Gastroesophageal sphincter (tissue), 4 donors: ENCODE results near the gene TTLL5. TPM values are rescaled to one million over a fixed set of nuclear protein-coding genes. Genes with fewer than 3 reads are reported as not detected.

ENCODE experiments used
- ATAC-seq: fragments of 150-250 bp; one replicate; pipeline ENCODE4 v1.9.1; 2016; ENCODE audit warnings: mild to moderate bottlenecking, moderate library complexity
- H3K27ac ChIP-seq, 4 donors: fragments of 200-600 bp; sonication (generic) in 3 of 4; 1 replicate in 3 of 4; 2 replicates in 1 of 4; pipeline ENCODE4 v1.5.1; 2016 to 2019
- H3K27me3 ChIP-seq: fragments of 200-600 bp; sonication (generic); one replicate; pipeline ENCODE4 v1.5.1; 2019
- H3K36me3 ChIP-seq, 2 donors: fragments of 200-600 bp; sonication (generic); one replicate each; pipeline ENCODE4 v1.5.1; 2019; ENCODE audit warnings: control low read depth in 1 of 2
- H3K4me1 ChIP-seq, 3 donors: fragments of 200-600 bp; sonication (generic); 1 replicate in 2 of 3; 2 replicates in 1 of 3; pipeline ENCODE4 v1.5.1; 2016 to 2019; ENCODE audit warnings: control low read depth in 2 of 3
- H3K4me3 ChIP-seq, 2 donors: fragments of 200-600 bp; sonication (generic); one replicate each; pipeline ENCODE4 v1.5.1; 2019; ENCODE audit warnings: mild to moderate bottlenecking in 1 of 2, moderate library complexity in 1 of 2
- H3K9me3 ChIP-seq, 3 donors: fragments of 200-600 bp; sonication (generic); one replicate each; pipeline ENCODE4 v1.5.1; 2017 to 2019; ENCODE audit warnings: control low read depth in 2 of 3
- EP300 ChIP-seq: sonication (generic); formaldehyde crosslinking; IDR thresholded peaks from one replicate; pipeline ENCODE4 v1.6.1; 2017; ENCODE audit warnings: antibody characterized with exemption, mild to moderate bottlenecking
- POLR2A ChIP-seq, 2 donors: fragments of 450-650 bp; IDR thresholded peaks; one replicate each; pipeline ENCODE4 v1.6.1; 2017; ENCODE audit warnings: antibody characterized with exemption in 2 of 2, mild to moderate bottlenecking in 2 of 2, moderate library complexity in 1 of 2
- POLR2AphosphoS5 ChIP-seq: sonication (generic); formaldehyde crosslinking; IDR thresholded peaks from one replicate; pipeline ENCODE4 v1.6.1; 2017; ENCODE audit warnings: antibody characterized with exemption
- WGBS, 2 donors: methylation state at CpG; one replicate each; pipeline ENCODE4 v1.1.5; 2018; ENCODE audit warnings: low coverage in 1 of 2; 5-methylcytosine and 5-hydroxymethylcytosine counted together
- total RNA-seq, 4 donors: library from RNA; depleted of rRNA; stranded (reverse); fragments of >200 nt; gene quantifications; one replicate each; pipeline ENCODE4 v1.1.0, GENCODE V29; 2016
- TF ChIP-seq, protein P1 (sequence below), 4 experiments: fragments of 200-600 bp in 2 of 4; fragments of 450-650 bp in 2 of 4; sonication (generic) in 1 of 4; IDR thresholded peaks; one replicate each; pipeline ENCODE4 v1.5.1; 2017 to 2019; ENCODE audit warnings: antibody characterized with exemption in 4 of 4, mild to moderate bottlenecking in 2 of 4, moderate library complexity in 2 of 4

The TTLL5 gene
- total RNA-seq, 4 donors from 2014 or later: 18.1 to 30.0 (median 22.1) TPM

DNA sequence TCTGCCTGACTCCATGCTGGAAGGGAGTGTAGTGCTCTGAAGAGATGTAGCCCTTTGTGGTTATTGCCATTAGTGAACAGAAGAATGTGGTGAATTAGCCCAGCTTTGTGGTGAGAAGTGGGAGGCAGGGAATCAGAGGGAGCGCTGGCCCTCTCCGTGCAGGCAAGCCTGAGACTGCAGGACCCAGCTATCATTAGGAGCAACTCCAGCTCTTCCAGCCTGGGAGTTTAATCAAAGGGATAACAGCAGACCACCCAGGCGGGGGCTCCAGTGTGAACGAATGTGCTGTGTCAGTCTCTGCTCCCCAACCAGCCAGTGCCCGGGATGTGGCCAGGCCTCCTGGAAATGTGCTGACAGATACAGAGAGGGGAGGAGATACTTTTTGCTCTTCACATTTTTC, 142.7 kb downstream of the TTLL5 start:
- H3K9me3 ChIP-seq: no peaks in the 10 kb centered on the region
- 58% methylated on average over 2 of the region's 5 CpGs; no CpG with 5 or more reads in 1 of the 2 donors for WGBS, 2 donors
- ATAC-seq: no peak

DNA sequence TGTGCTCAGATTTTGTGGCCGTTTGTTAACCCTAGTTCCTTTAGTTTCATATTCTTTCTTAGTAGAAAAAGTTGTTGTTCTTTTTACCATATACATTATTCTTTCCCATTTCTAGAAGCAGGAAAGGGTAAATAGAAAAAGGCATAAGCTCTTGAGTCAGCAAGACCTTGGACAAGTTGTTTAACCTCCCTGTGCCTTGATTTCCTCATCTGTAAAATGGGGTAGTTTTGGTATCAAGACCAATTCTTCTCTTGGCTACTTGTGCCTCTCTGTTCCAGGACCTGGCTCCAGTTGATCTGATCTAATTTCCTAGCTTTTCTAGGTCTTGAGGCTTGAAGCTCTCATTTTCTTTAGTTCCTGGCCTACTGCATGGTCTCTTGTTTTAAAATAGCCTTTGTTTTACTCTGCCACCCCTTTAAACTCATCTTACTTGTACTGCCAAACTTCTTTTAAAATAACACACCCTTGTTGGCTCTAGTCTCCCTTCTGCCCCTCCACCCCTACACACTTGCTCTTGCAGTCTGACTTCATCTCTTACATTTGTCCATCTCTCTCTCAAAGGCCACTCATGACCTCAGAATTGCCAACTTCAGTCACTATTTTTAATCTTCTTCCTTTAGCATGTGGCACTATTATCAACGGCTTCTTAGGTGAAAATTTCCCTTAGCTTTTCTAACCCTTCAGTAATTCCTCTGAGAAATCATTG, 143.7 kb downstream of the TTLL5 start:
- Histone ChIP-seq H3K4me1 (peaks cover 0 to 32% (median 0%) of the 10 kb centered on the region in 3 donors), H3K4me3 (no peak overlapping the region), H3K9me3 (no peaks in the 10 kb centered on the region), H3K27ac (peak overlapping the region in 3 of 4 donors; percentile 13 to 47 (median 44)), H3K27me3 (no peaks in the 10 kb centered on the region), H3K36me3 (peaks cover 0 to 5% of the 10 kb centered on the region in 2 donors)
- 46 to 67% methylated on average over 2 of the region's 2 CpGs for WGBS, 2 donors
- TF ChIP-seq EP300 (no peak), POLR2AphosphoS5 (no peak), POLR2A (IDR thresholded peaks at IDR 0.05) (no peak)
- TF ChIP-seq, protein P1, sequence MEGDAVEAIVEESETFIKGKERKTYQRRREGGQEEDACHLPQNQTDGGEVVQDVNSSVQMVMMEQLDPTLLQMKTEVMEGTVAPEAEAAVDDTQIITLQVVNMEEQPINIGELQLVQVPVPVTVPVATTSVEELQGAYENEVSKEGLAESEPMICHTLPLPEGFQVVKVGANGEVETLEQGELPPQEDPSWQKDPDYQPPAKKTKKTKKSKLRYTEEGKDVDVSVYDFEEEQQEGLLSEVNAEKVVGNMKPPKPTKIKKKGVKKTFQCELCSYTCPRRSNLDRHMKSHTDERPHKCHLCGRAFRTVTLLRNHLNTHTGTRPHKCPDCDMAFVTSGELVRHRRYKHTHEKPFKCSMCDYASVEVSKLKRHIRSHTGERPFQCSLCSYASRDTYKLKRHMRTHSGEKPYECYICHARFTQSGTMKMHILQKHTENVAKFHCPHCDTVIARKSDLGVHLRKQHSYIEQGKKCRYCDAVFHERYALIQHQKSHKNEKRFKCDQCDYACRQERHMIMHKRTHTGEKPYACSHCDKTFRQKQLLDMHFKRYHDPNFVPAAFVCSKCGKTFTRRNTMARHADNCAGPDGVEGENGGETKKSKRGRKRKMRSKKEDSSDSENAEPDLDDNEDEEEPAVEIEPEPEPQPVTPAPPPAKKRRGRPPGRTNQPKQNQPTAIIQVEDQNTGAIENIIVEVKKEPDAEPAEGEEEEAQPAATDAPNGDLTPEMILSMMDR (IDR thresholded peaks at IDR 0.05): no peak
- no peak for ATAC-seq

More for the DNA sequence above, 142.7 kb downstream of the TTLL5 start:
- no peak overlapping the region for H3K4me3 ChIP-seq
- peaks cover 0 to 5% of the 10 kb centered on the region in 2 donors for H3K36me3 ChIP-seq
- peak overlapping the region in 1 of 4 donors; percentile 47 for H3K27ac ChIP-seq
- TF ChIP-seq EP300: no peak
- TF ChIP-seq POLR2A (IDR thresholded peaks at IDR 0.05): no peak
- TF ChIP-seq, protein P1 (IDR thresholded peaks at IDR 0.05): no peak
- TF ChIP-seq POLR2AphosphoS5: no peak
- peaks cover 0 to 32% (median 0%) of the 10 kb centered on the region in 3 donors for H3K4me1 ChIP-seq
- no peaks in the 10 kb centered on the region for H3K27me3 ChIP-seq

DNA sequence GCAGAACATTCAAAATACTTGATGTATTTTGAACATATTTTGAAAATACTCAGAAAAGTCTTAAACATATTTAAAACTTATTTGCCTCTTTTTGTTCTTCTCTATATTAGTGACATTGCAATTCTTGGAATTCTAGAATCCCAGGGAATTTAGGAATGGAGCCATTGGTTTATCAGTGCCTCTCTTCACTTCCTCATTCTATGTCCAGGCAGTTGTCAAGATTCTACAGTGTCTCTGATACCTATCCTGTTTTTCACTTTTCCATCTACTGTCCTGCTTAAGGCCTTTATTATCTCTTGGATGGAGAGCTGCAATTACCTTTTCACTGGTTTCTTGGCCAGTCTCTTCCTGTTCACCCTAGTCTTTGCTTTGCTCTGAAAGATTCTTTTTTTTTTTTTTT, 144.6 kb downstream of the TTLL5 start:
- Histone ChIP-seq H3K9me3 (no peaks in the 10 kb centered on the region), H3K4me1 (peaks cover 0 to 32% (median 0%) of the 10 kb centered on the region in 3 donors), H3K27ac (peak overlapping the region in 2 of 4 donors; percentile 13 to 44), H3K36me3 (peaks cover 0 to 5% of the 10 kb centered on the region in 2 donors), H3K4me3 (no peak overlapping the region), H3K27me3 (no peaks in the 10 kb centered on the region)
- ATAC-seq: no peak
- TF ChIP-seq, protein P1 (IDR thresholded peaks at IDR 0.05): no peak
- TF ChIP-seq EP300 (no peak), POLR2AphosphoS5 (no peak), POLR2A (IDR thresholded peaks at IDR 0.05) (no peak)

DNA sequence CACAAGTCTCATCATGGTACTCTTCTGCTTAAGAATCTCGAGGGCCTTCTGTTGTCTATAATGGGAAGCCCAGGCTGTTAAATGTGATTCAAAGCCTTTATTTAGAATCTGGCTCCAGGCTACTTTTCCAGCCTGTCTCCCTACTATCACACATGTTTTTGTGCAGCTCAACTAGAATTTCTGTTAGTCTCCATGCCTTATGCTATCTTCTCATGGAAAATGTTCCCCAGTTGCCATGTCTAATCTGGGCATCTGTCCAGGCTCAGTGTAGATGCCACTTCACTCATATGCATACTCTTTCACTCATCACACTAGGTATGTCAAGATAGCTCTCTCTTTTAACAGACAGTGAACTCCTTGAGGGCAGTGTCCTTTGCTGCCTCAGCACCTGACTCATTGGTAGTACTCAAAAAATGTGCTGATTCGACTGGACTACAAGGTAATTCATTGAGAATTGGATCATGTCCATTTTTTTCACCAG, 145.3 kb downstream of the TTLL5 start:
- Histone ChIP-seq H3K27ac (no peak overlapping the region), H3K9me3 (no peaks in the 10 kb centered on the region), H3K27me3 (no peaks in the 10 kb centered on the region), H3K36me3 (peaks cover 0 to 5% of the 10 kb centered on the region in 2 donors), H3K4me3 (no peak overlapping the region), H3K4me1 (peaks cover 0 to 32% (median 0%) of the 10 kb centered on the region in 3 donors)
- ATAC-seq: no peak
- WGBS, 2 donors: 42 to 51% methylated on average over 2 of the region's 2 CpGs
- no peak for TF ChIP-seq EP300
- TF ChIP-seq, protein P1 (IDR thresholded peaks at IDR 0.05): no peak
